NCI-H187 (cell line): Measurements from ENCODE around the gene VEGFB.

ENCODE experiments used
- DNase-seq, 2 experiments: peaks; one replicate each; lab custom pipeline; 2025; lab: John Stamatoyannopoulos, UW

Gene VEGFB

DNA sequence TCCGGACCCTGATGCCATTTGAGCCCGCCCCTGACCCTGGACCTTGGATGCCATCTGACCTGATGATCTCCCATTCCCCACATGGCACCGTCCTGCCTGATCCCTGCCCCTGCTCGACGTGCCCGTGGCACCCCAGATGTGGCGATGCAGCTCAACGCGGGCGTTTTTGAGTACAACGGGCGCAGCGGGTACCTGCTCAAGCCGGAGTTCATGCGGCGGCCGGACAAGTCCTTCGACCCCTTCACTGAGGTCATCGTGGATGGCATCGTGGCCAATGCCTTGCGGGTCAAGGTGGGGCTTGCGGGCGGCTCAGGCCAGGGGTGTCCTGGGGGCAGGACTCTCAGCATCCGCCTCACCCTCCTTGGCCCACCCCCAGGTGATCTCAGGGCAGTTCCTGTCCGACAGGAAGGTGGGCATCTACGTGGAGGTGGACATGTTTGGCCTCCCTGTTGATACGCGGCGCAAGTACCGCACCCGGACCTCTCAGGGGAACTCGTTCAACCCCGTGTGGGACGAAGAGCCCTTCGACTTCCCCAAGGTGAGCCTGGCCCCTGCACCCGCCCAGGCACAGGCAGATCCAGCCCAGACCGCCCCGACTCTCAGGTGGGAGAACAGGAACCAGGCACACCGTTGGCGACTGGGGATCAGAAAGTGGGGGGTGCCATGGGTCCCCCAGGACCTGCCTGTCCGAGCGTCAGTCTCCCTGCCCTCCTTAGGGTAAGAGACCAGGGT lies 28.1 kb downstream of the VEGFB start:
- DNase-seq: no peak

DNA sequence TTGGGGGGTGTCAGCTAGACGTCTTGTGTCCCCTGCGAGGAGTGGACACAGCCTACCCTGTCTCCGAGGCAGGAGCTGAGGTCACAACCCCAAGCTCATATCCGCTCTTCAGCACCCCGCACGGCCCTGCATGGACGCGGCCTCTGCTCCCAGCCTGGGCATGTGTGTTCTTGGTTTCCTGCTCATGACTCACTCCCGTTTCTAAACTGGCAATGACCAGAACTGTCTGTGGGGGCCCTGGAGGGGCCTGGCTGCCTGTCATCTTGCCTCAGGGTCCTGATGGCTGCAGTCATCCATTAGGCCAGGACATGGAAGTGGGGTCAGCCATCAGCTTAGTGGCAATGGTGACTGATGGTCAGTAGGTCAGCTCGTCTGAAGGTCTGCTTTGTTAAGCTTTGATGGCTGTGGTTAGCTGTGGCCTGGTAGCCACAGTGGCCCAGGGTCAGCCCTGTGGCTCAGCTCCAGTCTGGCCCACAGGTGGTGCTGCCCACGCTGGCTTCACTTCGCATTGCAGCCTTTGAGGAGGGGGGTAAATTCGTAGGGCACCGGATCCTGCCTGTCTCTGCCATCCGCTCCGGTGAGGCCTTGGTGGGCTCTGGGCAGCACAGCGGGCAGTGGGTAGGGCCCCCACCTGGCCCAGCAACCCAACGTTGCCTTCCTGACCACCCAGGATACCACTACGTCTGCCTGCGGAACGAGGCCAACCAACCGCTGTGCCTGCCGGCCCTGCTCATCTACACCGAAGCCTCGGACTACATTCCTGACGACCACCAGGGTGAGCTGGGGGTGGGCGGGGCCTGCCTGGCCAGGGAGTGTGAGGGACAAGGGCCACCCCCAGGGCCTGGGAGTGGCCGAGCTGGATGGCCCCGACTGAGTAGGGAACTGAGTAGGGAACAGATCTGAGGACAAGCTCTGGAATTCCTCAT lies 28.9 kb downstream of the VEGFB start:
- no peak for DNase-seq

DNA sequence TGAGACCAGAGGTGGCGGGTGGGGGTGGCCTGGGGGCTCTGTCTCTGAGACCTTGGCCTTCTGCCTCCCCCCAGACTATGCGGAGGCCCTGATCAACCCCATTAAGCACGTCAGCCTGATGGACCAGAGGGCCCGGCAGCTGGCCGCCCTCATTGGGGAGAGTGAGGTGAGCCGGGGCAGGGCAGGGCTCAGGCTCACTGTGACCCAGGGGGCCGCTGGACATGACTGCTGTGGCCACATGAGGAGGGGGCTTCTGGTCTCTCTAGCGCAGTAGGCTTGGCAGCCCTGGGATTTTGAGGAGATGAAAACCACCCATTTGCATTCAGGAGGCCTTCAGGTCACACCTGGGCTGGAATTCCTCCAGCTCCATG lies 29.5 kb downstream of the VEGFB start:
- no peak for DNase-seq

DNA sequence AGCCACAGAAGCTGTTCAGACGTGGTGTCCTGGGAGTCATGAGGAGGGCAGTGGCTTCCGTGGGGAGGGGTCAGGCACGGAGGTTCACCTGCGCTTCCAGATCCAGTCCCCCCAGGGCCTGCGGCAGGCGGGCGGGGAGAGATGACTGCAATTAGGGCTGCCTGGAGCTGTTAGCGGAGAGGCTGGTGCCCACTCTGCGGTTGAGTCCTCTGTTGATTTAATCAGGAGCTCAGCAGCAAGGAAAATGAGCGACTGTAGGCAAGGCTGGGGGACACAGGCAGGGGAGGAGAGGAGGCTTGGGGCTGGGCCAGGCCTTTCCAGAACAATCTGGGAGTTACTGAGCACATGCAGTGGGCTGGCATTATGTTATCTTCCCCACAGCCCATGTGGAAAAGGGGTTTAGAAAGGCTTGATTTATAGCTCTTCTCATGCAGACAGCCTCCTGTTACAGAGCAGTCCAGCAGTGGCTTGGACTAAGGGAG lies 30.0 kb downstream of the VEGFB start:
- no peak for DNase-seq

GRCh38 chr11:64265176-64266160 lies 31.1 kb downstream of the VEGFB start:
- no peak for DNase-seq

DNA sequence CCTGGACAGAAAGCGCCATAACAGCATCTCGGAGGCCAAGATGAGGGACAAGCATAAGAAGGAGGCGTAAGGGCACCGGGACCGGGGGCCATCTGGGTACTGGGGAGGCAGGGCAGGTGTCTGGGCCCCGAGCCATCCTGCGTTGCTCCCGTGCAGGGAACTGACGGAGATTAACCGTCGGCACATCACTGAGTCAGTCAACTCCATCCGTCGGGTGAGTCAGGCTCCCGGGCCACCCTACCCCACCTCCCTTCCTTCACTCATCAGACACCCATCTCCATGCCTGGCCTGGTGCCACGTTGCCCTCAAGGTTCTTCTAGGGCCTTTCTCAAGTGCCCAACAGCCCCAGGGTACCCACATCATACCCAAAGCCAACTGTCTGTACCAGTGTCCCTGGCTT lies 32.0 kb downstream of the VEGFB start:
- DNase-seq: no peak

DNA sequence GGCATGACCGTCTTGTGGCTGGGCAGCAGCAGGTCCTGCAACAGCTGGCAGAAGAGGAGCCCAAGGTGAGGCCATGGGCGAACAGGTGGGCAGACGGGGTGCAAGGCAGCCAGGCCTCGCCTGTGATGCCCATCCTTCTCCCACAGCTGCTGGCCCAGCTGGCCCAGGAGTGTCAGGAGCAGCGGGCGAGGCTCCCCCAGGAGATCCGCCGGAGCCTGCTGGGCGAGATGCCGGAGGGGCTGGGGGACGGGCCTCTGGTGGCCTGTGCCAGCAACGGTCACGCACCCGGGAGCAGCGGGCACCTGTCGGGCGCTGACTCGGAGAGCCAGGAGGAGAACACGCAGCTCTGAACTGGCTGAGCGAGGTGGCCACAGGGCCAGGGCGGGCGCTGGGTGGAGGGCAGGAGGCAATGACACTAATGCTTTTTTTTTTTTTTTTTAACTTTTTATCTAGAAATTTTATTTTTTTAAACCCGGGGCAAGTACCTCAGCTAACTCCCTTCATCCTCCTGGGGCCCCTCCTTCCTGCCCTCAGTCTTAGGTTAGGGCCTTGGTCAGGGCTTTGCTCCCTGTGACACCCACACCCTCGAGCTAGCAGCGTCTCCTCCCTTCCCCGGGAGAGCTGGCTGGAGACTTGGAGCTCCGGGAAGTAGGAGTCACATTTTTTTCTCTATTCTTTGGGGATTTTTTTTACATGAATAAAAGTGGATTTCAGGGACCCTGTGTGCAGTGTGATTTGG lies 33.0 kb downstream of the VEGFB start:
- DNase-seq: no peak

- DNase-seq: no peak
These were observed 33.9 kb downstream of the VEGFB start for GRCh38 chr11:64268025-64268892.

DNA sequence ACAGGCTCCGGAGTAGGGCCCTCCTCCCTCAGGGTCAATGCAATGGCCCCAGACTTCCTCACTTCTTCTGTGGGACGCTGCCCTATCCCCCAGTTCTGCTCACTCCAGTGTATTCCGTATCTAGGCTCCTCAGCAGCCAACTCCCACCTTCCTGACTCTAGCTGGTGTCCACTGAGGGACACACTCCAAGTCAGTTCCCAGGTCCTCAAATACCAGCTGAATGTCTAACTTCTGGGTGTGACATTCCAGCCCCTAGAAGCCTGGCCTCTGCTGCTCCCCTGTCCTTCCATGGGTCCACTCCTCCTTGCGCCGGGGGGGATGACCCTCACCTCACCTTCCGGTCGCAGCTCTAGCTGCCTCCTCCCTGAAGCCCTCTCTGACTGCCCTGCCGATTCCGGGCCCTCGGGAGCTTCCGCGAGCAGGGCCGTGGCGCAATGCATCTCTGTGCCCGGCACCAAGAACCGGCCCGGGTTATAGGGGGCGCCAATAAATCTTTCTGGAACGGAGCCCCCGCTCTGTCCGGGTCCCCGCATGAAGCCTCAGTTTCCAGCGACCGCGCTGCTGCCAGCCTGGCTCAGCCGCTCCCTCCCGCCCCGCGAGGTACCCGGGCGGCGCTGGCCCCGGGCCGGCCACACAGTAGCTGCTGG lies 34.6 kb downstream of the VEGFB start:
- DNase-seq: no peak

- peak; percentile 97 to 98 for DNase-seq
These were observed 35.3 kb downstream of the VEGFB start for GRCh38 chr11:64269540-64270220.

DNA sequence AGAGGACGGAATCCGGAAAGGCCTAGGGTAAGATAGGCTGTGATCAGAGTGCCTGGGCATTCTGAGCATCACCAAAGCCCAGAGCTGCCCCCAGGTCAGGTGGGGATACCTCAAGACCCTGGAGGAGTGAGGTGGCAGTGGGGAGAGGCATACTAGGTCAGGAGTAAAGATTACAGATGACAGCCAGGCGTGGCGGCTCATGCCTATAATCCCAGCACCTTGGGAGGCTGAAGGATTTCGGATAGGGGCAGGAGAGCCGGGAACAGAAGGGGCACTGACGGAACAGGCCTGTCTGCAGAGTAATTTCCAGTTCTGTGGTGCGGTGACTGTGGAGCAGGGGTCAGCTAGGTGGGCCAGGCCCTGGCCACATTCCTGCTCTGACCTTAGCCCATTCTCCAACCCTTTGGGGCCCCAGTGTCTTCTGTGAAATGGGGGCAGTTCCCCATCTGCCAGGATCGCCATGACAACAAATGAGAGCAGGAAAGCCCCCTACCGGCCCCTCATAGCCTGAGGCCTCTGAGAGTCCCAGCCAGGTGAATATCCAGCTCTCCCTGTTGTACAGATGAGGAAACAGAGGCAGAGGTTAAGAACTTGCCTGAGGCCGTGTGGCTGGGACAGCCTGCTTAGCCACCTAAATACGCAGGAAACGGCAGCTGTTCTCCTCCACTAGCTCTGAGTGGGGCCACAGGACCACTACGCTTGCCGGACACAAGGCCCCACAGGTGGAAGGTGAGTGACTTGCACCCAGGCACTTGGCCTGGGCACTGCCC lies 40.8 kb downstream of the VEGFB start:
- no peak for DNase-seq

GRCh38 chr11:64275841-64276240 lies 41.5 kb downstream of the VEGFB start:
- DNase-seq: no peak

GRCh38 chr11:64276653-64277431 lies 42.5 kb downstream of the VEGFB start:
- DNase-seq: no peak

DNA sequence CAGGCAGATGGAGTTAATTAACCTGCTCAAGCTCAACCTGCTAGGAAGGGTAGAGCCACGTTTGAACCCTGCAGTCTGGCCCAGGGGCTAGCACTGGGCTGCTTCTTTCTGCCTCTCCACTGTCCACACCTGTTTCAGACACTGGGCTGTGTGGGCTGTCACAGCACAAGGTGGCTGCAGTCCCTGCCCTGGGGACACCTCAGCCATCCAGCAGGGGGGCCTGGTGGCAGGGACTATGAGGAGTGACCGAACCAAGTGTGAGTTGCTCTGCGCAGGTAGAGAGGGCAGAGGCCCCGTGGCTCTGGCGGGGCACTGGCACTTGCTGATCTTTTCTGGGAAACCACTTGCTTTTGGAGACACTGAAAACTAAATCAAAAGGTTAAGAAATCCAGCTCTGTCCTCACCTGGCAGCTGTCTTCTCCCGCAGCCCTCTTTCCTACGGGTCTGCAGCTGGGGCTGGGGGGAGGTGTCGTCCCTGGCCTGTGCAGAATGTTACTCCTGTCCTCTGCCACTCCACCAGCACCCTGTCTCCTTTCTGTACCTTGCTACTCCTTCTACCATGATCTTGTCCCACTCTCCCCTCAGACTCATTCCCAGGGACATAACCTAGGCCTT lies 44.3 kb downstream of the VEGFB start:
- no peak for DNase-seq

DNA sequence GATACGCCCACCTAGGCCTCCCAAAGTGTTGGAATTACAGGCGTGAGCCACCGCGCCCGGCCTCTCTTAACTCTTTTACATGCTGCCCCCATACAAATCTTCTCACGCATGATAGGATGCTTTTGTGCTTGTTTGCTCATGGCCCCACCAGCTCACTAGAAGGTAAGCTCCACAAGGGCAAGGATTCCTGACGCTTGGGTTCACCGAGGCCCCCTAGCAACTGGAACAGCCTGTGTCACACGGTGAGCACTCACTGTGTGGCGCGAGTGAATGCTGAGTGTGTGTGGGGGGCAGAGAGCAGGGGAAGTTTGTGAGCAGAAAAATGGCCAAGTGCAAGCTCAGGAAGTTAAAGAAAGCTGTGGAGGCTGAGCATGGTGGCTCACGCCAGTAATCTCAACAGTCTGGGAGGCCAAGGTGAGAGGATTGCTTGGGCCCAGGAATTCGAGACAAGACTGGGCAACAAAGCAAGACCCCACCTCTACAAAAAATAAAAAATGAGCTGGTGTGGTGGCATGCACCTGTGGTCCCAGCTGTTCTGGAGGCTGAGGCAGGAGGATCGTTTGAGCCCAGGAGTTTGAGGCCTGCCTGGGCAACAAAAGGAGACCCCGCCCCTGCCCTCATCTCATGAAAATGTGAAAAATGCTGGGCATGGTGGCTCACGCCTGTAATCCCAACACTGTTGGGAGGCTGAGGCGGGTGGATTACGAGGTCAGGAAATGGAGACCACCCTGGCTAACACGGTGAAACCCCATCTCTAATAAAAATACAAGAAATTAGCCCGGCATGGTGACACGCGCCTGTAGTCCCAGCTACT lies 47.8 kb downstream of the VEGFB start:
- DNase-seq: no peak

DNA sequence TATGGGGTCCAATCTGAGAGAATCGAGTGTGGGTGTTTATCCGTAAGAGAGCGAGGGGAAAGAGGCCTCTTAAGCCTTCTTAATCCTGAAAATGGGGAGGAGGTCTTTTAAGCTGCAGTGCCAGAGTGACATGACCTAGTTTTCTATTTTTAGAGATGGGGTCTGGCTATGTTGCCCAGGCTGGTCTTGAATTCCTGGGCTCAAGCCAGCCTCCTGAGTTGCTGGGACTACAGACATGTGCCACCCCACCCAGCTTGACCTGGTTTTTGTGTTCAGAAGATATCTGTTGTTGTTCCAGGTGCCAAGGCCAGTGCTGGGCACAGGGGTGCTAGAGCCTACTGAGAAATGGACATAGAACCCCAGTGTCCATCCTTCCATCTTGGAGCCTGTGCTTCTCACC lies 48.7 kb downstream of the VEGFB start:
- no peak for DNase-seq
